GM21737 (cell line): Measurements from ENCODE around the gene TRUB2.
"Not testable (repeated sequence)": the region's sequence is repeated elsewhere in the genome, so short reads cannot be mapped to it uniquely, and the experiment has no call there.

ENCODE experiments used
- ATAC-seq: cut with Tn5 transposase; IDR thresholded peaks from one replicate; pipeline ENCODE4 v1.9.1; 2021; ENCODE audit warnings: mild to moderate bottlenecking, moderate library complexity; ENCODE audit not compliant: unreplicated experiment

The TRUB2 gene

DNA sequence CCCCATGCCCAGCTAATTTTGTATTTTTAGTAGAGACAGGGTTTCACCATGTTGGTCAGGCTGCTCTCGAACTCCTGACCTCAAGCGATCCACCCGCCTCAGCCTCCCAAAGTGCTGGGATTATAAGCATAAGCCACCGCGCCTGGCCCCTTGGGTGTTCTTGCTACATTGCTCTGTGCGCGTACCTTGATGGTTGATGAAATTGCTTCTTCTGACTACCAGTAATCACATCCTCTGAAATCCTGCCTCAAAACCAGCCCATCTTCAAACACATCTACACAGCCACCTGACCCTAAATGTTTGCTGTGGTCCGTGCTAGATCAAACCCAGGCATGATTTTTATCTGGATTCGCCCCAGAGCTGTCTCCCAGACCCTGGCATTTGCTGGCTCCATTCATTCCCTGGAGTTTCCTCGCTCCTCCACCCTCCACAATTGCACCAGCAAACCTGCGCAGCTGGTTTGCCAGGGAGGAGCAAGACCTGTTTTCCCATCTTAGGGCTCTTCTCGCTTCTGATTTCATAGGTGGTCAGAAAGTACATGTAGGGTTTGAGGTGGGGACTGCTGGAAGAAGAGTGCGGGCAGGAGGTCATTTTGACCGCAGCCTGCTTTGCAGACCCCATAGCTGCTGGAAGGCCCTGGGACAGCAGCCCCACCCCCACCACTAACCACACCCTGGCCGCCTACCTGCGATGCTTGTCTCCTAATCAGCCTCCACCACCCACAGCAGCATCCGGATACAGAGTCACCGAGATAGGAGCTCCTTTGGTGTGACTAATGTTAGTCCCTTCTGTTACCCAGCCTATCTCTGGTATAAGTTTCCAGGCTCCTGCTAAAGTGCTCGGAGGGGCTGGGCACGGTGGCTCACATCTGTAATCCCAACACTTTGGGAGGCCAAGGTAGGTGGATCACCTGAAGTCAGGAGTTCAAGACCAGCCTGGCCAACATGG lies 23.4 kb downstream of the TRUB2 start:
- no peak for ATAC-seq

GRCh38 chr9:128297221-128297773 lies 24.9 kb downstream of the TRUB2 start:
- no peak for ATAC-seq

GRCh38 chr9:128296340-128297220 lies 25.7 kb downstream of the TRUB2 start:
- ATAC-seq = no peak

GRCh38 chr9:128294142-128294541 lies 28.1 kb downstream of the TRUB2 start:
- no peak for ATAC-seq

- no peak for ATAC-seq
These were observed 29.2 kb downstream of the TRUB2 start for GRCh38 chr9:128293091-128293490.

- no peak for ATAC-seq
These were observed 30.2 kb downstream of the TRUB2 start for GRCh38 chr9:128292009-128292408.

GRCh38 chr9:128288273-128289004 lies 33.8 kb downstream of the TRUB2 start:
- ATAC-seq = no peak

- no peak for ATAC-seq
These were observed 35.8 kb downstream of the TRUB2 start for GRCh38 chr9:128286440-128286839.

- ATAC-seq = no peak
These were observed 37.0 kb downstream of the TRUB2 start for GRCh38 chr9:128285033-128285784.

DNA sequence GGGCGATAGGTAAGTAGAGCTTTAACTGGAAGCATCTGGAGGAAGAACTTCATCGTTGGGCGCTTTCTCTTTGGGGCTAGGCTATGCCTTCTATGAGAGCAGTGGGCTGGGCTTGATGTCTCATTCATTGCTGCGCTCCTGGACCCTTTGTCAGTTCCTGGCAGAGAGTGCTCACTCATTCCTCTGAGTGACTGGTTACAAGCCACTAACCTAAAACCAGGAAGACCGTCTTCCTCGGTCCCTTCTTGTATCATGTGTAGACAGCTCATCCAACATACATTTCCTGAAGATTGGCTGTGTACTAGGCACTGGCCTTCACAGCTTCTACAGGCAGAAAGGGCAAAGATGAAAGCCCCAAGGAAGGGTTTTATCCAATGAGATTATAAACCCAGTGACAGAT lies 39.7 kb downstream of the TRUB2 start:
- no peak for ATAC-seq

DNA sequence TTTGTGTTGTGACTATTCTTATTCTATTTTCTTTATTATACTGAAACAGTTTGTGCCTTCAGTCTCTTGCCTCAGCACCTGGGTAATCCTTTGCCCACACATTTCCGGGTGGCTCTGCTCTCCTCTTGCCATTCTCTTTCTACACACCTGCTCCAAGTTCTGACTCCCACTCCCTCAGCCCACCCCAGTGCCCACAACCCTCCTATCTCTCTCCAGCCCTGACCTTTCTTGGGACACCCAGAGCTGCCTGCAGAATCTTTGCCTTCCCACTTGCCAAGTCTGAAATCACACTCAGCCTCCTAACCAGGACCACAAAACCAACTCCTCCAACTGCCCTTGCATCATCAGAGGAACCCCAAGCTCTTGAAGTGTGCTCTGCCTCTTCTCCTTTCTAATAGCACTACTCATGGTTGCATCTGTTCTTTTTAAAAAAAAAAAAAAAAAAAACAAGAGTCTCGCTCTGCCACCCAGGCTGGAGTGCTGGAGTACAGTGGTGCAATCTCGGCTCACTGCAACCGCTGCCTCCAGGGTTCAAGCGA lies 42.1 kb downstream of the TRUB2 start:
- ATAC-seq = no peak

- not testable (repeated sequence) for ATAC-seq
These were observed 42.9 kb downstream of the TRUB2 start for GRCh38 chr9:128279088-128280073.

GRCh38 chr9:128276574-128277270 lies 45.5 kb downstream of the TRUB2 start:
- ATAC-seq = peak; percentile 2

- ATAC-seq = peak; percentile 90
These were observed 46.2 kb downstream of the TRUB2 start, which contains the start of gene SWI5 for GRCh38 chr9:128276008-128276573. Gene SWI5 (plus strand): TSS chr9:128276276.

DNA sequence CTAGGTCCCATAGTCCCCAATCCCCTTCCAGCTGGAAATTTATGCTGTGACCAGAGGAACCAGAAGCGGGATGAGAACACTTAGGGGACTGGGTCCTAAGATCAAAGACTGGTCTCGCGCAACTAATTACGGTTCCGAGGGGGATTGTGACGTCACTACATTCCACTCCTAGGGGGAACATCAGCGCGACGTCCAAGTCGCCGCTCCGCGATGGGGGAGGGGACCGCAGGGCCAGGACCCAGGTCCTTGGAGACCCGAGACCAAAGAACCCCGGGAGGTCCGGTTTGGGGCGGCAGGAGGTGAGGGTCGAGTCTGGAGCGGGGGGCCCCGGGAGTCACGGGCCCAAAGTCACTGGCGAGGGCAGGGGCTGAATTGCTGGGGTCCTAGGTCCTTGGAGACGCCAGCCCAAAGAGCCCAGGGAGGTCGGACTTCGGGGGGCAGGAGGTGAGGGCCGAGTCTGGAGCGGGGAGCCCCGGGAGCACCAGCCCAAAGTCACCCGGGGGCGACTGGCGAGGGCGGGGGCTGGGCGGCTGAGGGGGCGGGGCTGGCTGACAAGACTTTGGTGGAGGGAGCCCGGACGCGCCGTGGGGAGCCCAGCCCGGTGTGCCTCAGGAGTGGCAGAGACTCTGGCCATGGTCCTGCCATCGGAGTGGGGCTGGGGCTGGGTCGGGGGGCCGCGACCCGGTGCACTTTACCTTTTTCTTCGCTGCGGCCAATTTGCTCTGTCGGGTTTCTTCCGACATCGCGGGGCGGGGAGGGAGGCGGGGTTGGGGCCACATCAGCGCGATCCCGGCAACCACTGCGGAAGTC lies 46.8 kb downstream of the TRUB2 start, which contains the start of gene GOLGA2:
TSS of gene GOLGA2 (minus strand) at position 810 of the 810 bp plus-strand sequence. CDS start at position 779, 31 bp downstream.
- ATAC-seq = peak; percentile 49

GRCh38 chr9:128274245-128274644 lies 48.0 kb downstream of the TRUB2 start:
- no peak for ATAC-seq
